A673 (cell line): ENCODE results near the gene EVI2A.

ENCODE experiments used
- CTCF ChIP-seq: fragments of 300-800, 200-600 bp; sonication (generic); conservative IDR thresholded peaks from 2 replicates; pipeline ENCODE4 v1.5.1; 2017; ENCODE audit warnings: low read depth, mild to moderate bottlenecking, antibody characterized with exemption, low read length, moderate library complexity, mixed read lengths
- EZH2 ChIP-seq: fragments of 200-600 bp; sonication (generic); IDR thresholded peaks from 2 replicates; pipeline ENCODE4 v1.6.1; 2017; ENCODE audit warnings: borderline replicate concordance, low read depth, mild to moderate bottlenecking, mixed read lengths, antibody characterized with exemption, low read length; ENCODE audit not compliant: poor library complexity, severe bottlenecking

DNA sequence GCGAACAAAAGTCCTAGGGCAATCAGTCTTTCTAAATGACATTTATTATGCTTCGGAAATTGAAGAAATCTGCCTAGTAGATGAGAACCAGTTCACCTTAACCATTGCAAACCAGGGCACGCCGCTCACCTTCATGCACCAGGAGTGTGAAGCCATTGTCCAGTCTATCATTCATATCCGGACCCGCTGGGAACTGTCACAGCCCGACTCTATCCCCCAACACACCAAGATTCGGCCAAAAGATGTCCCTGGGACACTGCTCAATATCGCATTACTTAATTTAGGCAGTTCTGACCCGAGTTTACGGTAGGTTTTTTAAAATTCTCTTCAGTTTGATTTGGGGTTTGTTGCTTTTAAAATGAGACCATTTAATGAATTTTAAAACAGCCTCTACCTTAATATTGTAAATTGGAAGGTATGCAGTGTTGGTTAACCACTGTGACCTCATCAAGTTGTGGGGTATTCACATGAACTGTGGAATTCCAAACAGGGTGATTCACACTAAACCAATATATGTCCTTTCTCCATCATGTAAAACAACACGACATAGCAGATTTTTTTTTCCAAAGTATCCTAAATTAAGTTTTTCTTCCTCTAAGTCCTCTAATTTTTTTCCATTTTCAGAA, 6.2 kb upstream of the EVI2A start:
- TF ChIP-seq CTCF = no peak
- TF ChIP-seq EZH2 = no peak
